ENCODE results near the gene NFE2L1.

GRCh38 chr17:48056246-48056745 lies 8.1 kb downstream of the NFE2L1 start:
- TF ChIP-seq CTCF (conservative IDR thresholded peaks at IDR 0.05; ENCODE audit: low read depth, low read length) (no peak), EZH2 (IDR thresholded peaks at IDR 0.05; ENCODE audit: borderline replicate concordance, low read depth, low read length, poor library complexity, severe bottlenecking) (no peak)
